ENCODE measurements around the gene ANKS4B. TPM values are rescaled to one million over a fixed set of nuclear protein-coding genes. Genes with fewer than 3 reads are reported as not detected.
"Not testable (repeated sequence)": the region's sequence is repeated elsewhere in the genome, so short reads cannot be mapped to it uniquely, and the experiment has no call there.

ANKS4B gene
- total RNA-seq, 1 donor from 2014 or later, result 0.03 TPM

DNA sequence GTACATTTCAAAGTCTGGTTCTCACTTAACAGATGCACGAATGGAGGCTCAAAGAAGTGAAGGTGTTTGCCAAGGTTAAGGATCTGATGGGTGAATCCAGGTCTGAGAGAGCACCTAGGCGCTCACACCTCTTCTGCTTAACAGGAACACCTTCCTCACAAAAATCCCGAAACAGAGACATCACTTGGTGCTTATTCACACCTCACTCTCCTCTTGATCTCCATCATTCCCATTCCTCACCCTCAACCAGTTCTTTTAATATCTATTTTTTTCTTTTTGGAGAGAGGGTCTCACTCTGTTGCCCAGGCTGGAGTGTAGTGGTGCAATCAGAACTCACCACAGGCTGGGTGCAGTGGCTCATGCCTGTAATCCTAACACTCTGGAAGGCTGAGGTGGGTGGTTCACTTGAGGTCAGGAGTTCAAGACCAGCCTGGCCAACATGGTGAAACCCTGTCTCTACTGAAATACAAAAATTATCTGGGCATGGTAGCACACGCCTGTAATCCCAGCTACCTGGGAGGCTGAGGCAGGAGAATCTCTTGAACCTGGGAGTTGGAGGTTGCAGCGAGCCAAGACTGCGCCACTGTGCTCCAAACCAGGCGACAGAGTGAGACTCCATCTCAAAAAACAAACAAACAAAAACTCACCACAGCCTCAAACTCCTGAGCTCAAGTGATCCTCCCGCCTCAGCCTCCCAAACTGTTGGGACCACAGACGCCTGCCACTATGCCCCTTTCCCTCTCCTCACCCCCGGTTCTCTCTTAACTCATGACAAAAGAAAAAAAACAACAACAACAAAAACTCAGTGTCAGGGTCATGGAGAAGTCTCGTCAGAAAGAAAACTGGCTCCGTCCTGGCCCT is 29.5 kb downstream of the ANKS4B start:
- no peak for DNase-seq (ENCODE audit: low read depth)

DNA sequence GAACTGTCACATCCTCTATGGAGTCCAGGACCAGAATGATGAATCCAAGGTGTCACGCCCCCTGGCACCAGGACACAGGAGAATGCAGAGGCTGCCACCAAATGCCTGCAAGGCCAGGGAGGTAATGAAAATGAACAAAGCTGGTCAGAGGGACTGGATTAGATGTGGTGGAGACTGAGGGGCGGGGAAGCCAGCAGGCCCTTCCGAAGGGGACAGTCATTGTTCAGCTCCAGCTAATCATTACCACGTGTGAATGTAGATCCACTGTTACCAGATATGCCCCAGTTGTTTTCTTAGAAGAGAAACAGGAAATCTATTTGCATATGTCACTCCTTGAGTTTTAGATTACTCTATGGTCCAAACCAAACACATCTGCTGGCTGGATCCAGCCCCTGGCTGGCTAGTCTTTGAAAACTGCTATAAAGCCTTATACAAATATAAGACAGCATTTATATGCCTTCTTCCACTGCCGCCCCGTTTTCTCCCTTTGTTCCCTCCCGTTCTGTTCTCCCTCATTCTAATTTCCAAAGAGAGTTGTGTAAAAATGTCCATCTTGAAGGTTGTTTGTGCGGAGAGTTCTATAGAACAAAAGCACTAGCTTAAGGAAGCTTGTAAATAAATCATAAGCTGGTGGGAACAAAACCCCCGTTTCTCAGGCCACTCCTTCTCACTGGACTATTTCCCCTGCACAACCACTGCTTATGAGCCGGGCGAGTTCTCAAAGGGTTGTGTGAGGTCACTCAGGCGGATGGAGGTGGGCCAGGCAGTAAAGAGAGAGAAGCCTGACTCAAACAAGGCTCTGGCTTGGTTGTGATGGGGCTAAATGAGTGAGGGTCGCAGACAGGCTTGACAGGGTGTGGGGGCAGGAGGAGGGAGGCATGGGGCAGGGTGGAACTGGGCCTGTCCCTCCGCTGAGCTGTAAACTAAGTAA is 30.4 kb downstream of the ANKS4B start:
- peak; percentile 25 for DNase-seq (ENCODE audit: low read depth)

DNA sequence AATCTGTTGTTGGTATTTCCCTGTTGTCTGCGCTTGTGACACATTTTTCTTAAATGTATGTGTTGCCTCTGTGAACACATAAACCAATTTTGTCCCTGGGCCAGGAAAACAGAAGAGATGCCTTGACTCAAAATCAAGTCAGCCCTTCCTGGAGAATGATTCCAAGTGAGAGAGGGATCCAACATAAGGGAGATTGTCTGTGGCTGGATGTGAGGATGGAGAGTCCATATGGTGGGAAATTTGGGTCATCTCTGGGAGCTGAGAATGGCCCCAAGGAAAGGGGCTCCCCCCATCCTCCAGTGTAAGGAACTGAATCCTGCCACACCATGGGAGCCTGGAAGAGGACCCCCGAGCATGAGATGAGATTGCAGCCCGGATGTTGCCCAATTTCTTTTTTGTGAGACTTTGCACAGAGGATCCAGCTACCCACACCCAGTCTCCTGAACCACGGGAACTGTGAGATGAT is 31.1 kb downstream of the ANKS4B start:
- DNase-seq (ENCODE audit: low read depth), result no peak

DNA sequence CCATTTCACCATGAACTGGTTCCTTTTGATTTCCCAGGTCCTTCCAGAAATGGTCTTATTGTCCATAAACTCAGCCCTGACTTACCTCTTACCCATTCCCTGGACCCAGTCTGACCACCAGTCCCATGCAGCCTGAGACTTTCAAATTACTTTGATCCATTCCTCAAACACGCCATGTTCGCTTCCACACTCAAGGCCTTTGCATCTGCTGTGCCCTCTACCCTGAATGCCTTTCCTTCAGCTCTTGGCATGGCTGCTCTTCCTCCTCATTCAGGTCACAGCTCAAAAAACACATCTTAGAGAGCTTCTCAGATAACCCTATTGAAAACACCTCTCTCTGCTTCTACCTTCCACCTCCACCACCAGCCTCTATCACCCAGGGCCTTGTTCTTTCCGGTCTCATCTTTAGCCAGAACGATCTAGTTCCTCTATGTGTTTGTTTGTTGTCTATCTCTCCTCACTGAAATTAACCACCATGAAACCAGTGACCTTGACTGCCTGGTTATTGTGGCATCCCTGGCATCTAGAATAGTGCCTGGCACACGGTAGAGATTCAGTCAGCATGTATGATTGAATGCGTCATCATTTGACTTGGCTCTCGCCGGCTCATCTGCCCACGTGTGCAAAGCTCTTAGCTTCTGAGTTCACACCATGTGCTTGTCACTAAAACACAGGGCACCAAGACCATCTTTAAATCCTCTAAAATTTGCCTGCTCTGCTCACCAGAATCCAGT is 31.8 kb downstream of the ANKS4B start:
- DNase-seq (ENCODE audit: low read depth), result peak; percentile 44

DNA sequence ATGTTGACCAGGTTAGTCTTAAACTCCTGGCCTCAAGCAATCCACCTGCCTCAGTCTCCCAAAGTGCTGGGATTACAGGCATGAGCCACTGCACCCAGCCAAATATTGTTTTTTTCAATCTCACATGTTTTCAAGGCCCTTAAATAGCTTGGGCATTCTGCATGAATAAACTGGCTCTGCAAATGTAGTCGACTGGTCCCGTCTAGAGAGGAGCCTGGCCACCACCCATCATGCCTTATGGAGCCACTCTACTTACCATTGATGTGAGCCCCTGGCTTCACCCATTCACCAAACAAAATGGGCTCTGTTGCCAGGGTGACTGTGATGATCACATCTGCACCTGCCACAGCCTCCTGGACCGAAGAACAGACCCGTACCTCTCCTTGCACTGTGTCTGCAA is 33.8 kb downstream of the ANKS4B start:
- no peak for DNase-seq (ENCODE audit: low read depth)

DNA sequence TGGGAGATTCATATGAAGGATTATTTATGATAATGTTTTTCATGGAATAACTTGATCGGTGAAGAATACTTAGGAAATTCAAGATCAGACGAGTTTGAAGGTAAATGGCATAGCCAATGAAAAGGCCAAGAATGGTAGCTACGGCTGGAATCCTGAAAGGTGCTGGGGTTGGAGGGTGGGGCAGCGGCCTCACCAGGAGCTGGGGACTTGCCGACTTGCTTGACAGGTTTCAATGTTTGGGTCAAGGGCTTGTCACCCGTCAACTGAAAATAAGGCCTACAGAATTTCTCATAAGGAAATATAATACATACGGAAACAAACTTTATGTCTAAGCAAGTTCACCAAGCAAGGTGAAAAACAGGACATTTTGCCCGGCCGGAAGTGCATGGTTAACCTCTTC is 34.7 kb downstream of the ANKS4B start:
- no peak for DNase-seq (ENCODE audit: low read depth)

DNA sequence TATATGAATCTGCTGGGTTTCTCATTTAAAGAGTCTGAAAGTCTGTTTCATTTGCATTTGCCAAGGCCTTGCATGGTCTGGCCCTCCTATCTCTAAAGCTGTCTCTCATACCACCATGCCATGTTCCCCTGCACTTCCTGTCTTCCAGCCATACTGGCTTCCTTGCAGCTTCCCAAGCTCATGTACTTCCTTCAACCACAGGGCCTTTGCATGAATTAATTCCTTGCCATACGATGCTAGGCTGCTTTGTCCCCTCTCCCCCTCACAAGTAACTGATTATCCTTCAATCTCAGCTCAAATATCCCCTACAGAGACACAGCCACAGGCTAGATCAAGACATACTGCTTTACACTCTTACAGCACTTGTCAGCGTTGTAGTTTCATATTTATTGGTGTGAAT is 38.8 kb downstream of the ANKS4B start:
- DNase-seq (ENCODE audit: low read depth), result no peak

DNA sequence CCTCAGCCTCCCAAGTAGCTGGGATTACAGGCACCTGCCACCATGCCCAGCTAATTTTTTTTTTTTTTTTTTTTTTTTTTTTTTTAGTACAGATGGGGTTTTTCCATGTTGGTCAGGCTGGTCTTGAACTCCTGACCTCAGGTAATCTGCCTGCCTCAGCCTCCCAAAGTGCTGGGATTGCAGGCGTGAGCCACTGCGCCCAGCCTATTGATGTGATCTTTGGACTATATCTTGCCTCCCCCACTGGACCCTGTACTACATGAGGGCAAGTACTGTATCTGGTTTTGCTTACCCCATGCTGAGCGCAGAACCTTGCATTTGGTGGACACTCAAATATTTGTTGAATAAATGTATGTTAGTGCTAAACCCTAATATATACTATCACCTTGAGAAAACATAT is 39.3 kb downstream of the ANKS4B start:
- DNase-seq (ENCODE audit: low read depth), result not testable (repeated sequence)

DNA sequence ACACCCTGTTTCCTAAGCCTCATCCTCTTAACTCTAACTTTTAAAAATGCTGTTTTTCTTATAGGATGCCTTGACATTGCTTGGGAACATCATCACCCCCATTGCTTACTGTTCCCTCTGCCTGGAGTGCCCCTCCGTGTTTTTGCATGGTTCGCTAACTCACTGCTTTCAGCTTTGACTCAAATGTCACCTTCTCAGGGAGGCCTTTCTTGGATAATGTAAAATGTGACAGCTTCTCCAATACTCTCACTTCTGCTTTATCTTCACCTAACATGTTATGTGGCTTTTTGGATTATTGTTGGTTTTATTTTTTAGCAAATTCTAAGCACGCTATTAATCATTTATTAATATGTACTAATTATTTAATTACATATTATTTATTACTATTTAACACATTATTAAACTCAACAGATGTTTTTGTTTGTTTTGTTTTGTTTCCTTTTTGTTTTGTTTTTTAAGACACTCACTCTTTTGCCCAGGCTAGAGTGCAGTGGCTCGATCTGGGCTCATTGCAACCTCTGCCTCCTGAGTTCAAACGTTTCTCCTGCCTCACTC is 40.8 kb downstream of the ANKS4B start:
- no peak for DNase-seq (ENCODE audit: low read depth)

DNA sequence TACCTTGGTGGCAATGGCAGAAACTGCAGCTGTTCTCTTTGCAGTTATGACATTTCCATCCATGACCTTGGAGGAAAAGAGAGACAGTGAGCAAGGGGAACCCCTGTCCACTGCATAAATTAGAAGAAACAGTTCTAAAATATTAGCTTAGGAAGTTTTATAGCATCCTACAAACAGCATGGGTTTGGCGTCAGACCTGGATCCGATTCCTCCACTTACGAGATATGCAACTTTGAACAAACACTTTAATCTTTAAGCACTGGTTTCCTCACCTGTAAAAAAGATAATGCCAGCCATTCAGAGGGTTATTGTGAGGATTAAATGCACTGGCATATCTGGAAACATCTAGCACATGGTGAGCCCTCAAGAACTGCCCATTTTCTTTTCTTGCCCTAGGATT is 42.0 kb downstream of the ANKS4B start:
- no peak for DNase-seq (ENCODE audit: low read depth)

DNA sequence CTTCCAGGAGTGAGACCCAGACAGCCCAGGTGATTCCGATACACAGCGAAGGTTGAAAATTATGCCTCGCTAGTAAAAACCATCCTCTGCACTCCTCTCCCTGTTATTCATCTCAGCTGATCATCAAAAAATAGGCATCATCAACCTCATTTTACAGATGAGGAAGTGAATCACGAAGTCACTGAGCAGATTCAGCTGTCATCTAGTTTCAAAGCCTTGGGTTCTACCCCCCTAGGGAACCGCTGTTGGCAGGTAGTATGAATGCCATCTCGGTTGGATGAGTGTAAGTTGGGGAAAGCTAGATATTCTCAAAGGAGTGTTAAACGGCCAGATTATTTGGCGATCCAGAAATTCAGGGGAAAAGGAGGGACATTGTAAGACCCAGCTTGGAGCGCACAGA is 42.6 kb downstream of the ANKS4B start:
- DNase-seq (ENCODE audit: low read depth), result no peak

DNA sequence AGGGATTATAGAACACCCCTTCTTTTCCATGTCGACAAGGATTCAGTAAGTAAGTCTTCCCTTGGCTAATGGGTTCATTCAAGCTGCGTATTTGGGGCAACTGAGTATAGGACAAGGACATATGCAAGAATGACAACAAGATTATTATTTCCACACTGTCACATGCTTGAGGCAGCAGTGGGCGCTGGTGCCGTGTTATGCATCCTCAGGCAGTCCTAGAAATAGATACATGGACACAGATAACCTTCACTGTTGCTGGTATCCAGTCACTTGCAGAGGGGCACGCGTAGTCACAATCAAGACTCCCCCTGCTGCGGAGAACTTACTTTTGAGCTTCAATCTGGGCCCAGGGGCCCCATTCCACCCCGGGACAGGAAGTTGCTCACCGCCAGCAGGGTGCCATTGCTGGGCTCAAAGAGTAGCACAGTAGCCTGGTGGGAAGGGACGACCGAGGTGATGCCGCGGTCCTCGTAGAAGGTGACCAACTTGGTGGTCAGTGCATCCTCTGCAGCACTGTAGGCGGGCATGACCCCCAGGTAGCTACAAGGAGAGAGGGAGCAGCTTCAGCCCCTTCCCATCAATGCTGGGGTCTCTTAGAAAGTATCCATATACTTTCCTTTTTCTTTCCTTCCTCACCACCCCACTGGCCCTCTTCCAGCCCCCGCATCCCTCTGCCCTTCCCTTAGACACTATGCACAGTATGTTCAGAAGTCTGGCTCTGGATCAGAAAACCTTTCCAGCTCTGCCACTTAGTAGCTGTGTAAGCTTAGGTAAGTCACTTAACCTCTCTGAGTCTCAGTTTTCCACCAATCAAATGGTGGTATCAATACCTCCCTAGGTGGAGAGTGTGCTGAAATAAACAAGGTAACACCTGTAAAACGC is 43.8 kb downstream of the ANKS4B start:
- DNase-seq (ENCODE audit: low read depth), result no peak

DNA sequence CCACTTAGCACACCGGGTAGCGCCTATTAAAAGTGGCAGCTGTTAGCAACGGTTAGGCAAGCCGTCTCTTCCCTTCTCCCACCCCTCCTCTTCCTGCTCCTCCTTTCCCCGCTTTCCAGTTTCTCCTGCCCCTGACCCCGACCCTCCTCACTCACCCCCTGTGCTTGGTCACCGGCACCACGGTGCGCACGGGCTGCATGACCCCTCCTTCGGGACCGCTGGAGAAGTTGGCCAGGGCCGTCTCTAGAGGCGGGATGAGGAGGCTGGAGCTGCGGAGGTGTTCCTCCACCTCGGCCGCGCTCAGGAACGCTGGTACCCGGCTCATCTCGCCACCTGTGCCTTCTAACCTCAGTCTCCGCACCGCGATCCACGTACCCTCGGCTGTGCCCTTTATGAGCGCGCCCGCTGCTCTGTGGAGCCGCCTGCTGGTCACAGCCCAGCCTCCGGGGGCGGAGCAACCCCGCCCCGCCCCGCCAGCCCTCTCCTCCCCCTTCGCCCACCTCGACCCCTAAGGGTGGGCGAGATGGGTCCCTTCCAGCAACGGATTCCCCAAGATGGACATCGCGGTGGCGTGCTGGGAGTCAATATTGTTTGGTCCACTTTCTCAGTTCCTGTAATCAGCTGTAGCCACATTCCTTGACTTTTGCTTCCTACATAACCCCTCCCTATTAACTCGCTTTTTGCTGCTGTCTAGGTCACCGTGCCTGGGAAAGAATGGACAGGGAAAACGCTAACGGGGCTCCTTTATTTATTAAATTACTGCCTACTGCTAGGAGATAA is 44.6 kb downstream of the ANKS4B start, which contains the start of gene CRYM:
Gene CRYM (minus strand): TSS at position 364 of the 780 bp plus-strand sequence. CDS start 39 bp downstream, at position 325.
- DNase-seq (ENCODE audit: low read depth), result peak; percentile 46

DNA sequence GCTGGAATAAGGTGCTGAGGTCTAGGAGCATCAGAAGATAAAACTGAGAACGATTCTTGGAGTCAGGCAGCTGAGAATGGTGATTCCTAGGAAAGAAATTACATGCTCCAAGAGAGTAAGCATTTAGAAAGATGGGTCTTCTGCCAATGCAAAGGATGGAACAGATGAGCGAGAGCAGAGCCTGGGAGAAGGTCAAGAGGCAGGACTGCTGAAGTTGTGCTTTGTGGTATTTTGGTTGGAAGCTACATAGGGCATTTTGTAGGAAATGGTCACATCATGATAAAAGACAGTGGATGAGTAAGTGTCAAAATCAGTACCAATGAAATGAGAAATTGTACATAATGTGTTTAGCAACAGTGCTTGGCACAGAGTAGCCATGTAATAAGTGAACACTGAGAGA is 46.0 kb downstream of the ANKS4B start:
- DNase-seq (ENCODE audit: low read depth), result no peak

DNA sequence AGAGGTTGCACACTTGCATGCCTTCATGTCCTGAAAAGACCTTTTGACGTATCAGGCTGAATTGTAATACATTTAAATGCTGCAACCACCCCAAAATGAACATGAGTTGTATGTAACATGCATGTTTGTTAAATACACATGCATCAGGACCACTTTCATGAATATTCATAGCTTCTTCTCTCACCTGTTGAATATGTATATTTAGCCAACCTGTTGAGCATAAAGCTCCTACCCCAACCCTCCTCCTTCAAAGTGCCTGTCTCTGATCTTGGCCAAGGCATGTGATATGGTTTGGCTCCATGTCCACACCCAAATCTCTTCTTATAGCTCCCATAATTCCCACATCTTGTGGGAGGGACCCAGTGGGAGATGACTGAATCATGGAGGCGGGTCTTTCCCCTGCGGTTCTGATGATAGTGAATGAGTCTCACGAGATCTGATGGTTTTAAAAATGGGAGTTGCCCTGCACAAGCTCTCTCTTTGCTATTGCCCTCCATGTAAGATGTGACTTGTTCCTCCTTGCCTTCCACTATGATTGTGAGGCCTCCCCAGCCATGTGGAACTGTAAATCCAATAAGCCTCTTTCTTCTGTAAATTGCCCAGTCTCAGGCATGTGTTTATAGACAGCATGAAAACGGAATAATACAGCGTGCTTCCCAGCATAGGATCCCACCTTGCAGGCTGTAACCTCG is 48.3 kb downstream of the ANKS4B start:
- no peak for DNase-seq (ENCODE audit: low read depth)

DNA sequence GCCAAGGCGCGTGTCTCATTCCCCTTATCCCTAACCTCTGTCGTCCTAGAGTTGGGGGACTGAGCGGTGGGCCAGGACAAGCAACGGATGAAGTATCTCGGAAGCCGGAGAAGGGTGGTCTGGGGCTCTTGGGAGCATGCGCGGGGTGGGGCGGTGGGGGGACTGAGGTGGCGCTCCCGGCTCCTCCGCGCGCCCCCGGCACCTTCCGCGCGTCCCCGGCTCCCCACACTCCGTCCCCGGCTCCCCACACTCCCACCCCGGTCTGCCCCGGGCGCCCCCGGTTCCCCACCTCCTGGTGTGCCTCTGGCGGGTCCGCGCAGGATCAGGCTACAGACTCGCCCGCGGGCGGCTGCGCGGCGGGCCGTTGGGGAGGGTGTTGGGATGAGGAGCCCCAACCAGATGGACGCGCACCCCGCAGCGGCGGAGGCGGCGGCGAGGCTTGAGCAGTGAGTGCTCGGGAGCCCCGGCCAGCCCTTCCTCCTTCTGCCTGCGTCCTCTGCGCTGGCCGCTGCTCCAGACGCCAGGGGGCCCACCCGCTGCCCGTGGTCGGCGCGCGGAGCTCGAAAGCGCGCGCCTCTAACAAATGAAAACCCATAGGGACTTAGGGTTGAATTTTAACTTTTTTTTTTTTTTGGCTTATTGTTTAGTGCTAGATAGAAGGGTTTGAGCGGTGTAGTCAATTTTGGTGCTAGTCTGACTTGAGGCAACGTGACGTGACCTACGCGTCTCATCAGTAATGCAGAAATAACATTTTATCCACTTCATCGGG is 50.2 kb downstream of the ANKS4B start:
- DNase-seq (ENCODE audit: low read depth), result peak; percentile 34

DNA sequence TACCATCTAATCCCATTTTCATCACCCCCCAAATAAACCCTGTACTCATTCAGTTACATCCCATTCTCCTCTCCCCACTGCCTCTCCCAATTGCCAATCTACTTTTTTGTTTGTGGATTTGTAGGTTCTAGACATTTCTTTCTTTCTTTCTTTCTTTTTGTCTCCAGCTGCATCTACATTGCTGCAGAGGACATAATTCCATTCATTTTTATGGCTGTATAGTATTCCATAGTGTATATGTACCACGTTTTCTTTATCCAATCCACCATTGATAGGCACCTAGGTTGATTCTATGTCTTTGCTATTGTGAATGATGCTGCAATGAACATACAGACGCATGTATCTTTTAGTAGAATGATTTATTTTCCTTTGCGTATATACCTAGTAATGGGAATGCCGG is 50.9 kb downstream of the ANKS4B start:
- no peak for DNase-seq (ENCODE audit: low read depth)

DNA sequence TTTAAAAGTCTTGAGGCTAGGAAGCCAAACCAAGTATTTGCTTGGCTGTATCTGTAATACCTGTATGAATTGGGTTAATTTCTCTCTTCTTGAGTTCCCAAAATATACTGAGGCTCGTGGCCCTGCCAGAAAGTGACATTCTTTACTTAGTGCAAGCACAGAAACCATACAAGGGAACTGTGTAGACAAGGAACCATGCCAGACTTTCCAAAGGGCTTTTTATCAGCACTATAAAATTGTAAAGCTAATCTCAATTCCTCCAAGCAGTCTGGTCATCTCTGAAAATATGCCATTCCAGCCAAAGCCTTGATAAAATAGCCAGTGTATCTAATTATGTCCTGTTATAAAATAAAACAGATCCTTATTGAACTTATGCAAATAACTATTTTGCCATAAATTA is 51.8 kb downstream of the ANKS4B start:
- DNase-seq (ENCODE audit: low read depth), result no peak
